ENCODE data around the gene TPCN1. TPM values are rescaled to one million over a fixed set of nuclear protein-coding genes. Genes with fewer than 3 reads are reported as not detected.

The TPCN1 gene
- total and polyA plus RNA-seq, 2 experiments from 2014 or later: 14.4 to 16.2 TPM

GRCh38 chr12:113202300-113203075 lies 18.8 kb upstream of the TPCN1 start:
- H3F3A ChIP-seq (replicated peaks; ENCODE audit: low read depth): no peaks in the 10 kb centered on the region
- H3K4me3 ChIP-seq: no peak overlapping the region
- no peaks in the 10 kb centered on the region; the same call in 1 of the 2 replicates for H3K4me1 ChIP-seq (ENCODE audit: insufficient read depth)
- no peaks in the 10 kb centered on the region for H3K36me3 ChIP-seq (ENCODE audit: insufficient read depth)
- H3K4me2 ChIP-seq: no peak overlapping the region
- H3K27ac ChIP-seq (ENCODE audit: low read depth): no peak overlapping the region
- TF ChIP-seq ZNF462 (CRISPR knock-in tag; IDR thresholded peaks at IDR 0.05): no peak
- TF ChIP-seq JUNB (IDR thresholded peaks at IDR 0.05; ENCODE audit: unreplicated experiment): no peak
- TF ChIP-seq ETS1 (IDR thresholded peaks at IDR 0.05): no peak
- TF ChIP-seq POLR2AphosphoS5 (IDR thresholded peaks at IDR 0.05; ENCODE audit: low read depth): no peak
- TF ChIP-seq NANOG (IDR thresholded peaks at IDR 0.05; ENCODE audit: borderline replicate concordance): no peak
- no peak for TF ChIP-seq CTCF (conservative IDR thresholded peaks at IDR 0.05; ENCODE audit: low read depth in 2 of 2)
- no peak for TF ChIP-seq EZH2phosphoT487 (IDR thresholded peaks at IDR 0.05; ENCODE audit: unreplicated experiment)
- TF ChIP-seq REST (IDR thresholded peaks at IDR 0.05; ENCODE audit: unreplicated experiment): no peak
- no peak for TF ChIP-seq ZNF331 (CRISPR knock-in tag; IDR thresholded peaks at IDR 0.05; ENCODE audit: low read depth)
- TF ChIP-seq EZH2 (IDR thresholded peaks at IDR 0.05; ENCODE audit: low read depth, unreplicated experiment): no peak
- TF ChIP-seq STAT1 (IDR thresholded peaks at IDR 0.05; ENCODE audit: unreplicated experiment): no peak
- no peak for TF ChIP-seq CREB1 (CRISPR knock-in tag; IDR thresholded peaks at IDR 0.05; ENCODE audit: low read depth)
- TF ChIP-seq ZNF114 (CRISPR knock-in tag; IDR thresholded peaks at IDR 0.05): no peak
- no peaks in the 10 kb centered on the region for H3K27me3 ChIP-seq (ENCODE audit: insufficient read depth)
- Mint-ChIP-seq H3K4me3 (no peak overlapping the region), H3K27ac (no peak overlapping the region), H3K9me3 (peaks cover 6% of the 10 kb centered on the region; the same call in 2 of the 3 replicates), H3K36me3 (ENCODE audit: low read depth) (peaks cover 6% of the 10 kb centered on the region), H3K4me1 (no peaks in the 10 kb centered on the region; the same call in 2 of the 3 replicates), H3K27me3 (ENCODE audit: insufficient read depth, low read depth, poor library complexity) (peaks cover 2% of the 10 kb centered on the region)
- DNase-seq (ENCODE audit: low spot score) (no peak), ATAC-seq (no peak)
- H2AFZ ChIP-seq: no peak overlapping the region
- H4K20me1 ChIP-seq (replicated peaks; ENCODE audit: insufficient read depth): no peaks in the 10 kb centered on the region
- H3K79me2 ChIP-seq (replicated peaks; ENCODE audit: insufficient read depth): no peaks in the 10 kb centered on the region
- H3K9me2 ChIP-seq (ENCODE audit: insufficient read depth): no peaks in the 10 kb centered on the region
